ENCODE measurements around the gene PATL1.
"Not testable (repeated sequence)": the region's sequence is repeated elsewhere in the genome, so short reads cannot be mapped to it uniquely, and the experiment has no call there.

PATL1 gene, protein sequence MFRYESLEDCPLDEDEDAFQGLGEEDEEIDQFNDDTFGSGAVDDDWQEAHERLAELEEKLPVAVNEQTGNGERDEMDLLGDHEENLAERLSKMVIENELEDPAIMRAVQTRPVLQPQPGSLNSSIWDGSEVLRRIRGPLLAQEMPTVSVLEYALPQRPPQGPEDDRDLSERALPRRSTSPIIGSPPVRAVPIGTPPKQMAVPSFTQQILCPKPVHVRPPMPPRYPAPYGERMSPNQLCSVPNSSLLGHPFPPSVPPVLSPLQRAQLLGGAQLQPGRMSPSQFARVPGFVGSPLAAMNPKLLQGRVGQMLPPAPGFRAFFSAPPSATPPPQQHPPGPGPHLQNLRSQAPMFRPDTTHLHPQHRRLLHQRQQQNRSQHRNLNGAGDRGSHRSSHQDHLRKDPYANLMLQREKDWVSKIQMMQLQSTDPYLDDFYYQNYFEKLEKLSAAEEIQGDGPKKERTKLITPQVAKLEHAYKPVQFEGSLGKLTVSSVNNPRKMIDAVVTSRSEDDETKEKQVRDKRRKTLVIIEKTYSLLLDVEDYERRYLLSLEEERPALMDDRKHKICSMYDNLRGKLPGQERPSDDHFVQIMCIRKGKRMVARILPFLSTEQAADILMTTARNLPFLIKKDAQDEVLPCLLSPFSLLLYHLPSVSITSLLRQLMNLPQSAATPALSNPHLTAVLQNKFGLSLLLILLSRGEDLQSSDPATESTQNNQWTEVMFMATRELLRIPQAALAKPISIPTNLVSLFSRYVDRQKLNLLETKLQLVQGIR

GRCh38 chr11:59668950-59669610 lies at the start of gene PATL1:
TSS of gene PATL1 (minus strand) at chr11:59669037. CDS start at chr11:59668895, 142 bp downstream.
- peak; percentile 77 for FAIRE-seq

DNA sequence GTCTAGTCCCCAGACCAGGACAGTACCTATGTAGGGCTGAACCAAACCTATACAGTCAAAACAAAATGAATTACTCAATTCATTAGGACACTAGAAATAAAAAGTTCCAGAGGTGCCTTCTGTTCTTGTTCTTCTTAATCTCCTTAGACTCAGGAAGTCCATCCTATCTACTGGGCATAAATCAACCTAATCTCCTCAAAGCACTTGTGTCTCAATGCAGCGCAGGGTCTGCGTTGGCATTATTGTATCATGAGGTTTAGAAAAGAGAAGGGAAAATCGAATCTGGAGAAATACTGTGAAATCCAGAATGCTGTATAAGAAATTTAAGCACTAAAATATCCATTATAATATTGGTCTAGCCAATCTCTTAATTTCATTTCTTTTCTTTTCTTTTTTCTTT lies 47.2 kb upstream of the PATL1 start:
- FAIRE-seq, result no peak

DNA sequence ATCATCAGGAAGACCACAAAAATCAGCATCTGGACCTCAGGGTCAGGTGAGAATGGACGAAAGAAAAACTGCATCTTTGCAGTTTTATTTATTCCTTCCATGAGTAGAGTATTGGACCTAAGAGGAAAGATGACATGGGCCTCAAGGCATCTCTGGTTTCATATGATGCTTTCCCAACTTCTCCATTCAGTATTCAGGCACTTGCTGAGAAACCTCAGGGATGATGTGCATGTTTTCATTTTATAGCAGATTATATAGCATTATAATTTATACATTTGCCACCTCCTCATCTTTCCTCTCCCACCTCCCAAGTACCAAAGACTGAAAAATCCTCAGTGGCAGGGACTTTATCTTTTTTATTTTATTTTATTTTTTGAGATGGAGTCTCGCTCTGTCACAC lies 44.9 kb upstream of the PATL1 start, which contains the start of gene OR10V1:
OR10V1 (minus strand) TSS at position 101 of the 400 bp plus-strand sequence; CDS start at position 101, 0 bp downstream.
- no peak for FAIRE-seq

- no peak for FAIRE-seq
Observed at GRCh38 chr11:59710136-59710847, 41.5 kb upstream of the PATL1 start.

DNA sequence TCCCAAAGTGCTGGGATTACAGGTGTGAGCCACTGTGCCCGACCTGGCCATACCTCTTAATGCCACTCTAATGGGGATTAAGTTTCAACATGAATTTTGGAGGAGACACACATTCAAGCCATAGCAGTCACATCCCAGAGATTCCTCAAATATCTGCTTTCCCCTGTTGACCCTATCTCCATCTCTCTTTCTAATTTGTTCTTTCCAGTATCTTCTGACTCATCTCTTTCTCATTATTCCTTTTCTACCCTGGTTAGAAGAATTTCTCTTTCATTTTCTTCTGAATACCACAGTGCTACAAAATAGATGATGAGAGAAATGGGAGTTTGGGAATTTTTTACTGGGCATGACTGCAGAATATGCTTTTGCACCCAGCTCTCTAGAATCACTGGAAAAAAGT lies 39.7 kb upstream of the PATL1 start:
- no peak for FAIRE-seq

DNA sequence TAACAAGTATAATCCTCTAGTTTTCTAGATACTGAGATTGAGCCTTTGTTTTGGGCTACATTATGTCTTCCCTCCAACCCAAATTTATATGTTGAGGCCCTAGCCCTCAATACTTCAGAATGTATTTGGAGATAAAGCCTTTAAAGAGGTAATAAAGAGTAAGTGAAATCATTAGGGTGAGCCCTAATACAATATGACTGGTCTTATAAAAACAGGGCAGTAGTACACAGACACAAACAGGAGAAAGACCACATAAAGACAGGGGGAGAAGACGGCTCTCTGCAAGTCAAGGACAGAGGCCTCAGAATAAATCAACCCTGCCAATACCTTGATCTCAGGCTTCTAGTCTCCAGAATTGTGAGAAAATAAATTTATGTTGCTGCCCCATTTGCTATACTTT lies 38.5 kb upstream of the PATL1 start:
- no peak for FAIRE-seq

DNA sequence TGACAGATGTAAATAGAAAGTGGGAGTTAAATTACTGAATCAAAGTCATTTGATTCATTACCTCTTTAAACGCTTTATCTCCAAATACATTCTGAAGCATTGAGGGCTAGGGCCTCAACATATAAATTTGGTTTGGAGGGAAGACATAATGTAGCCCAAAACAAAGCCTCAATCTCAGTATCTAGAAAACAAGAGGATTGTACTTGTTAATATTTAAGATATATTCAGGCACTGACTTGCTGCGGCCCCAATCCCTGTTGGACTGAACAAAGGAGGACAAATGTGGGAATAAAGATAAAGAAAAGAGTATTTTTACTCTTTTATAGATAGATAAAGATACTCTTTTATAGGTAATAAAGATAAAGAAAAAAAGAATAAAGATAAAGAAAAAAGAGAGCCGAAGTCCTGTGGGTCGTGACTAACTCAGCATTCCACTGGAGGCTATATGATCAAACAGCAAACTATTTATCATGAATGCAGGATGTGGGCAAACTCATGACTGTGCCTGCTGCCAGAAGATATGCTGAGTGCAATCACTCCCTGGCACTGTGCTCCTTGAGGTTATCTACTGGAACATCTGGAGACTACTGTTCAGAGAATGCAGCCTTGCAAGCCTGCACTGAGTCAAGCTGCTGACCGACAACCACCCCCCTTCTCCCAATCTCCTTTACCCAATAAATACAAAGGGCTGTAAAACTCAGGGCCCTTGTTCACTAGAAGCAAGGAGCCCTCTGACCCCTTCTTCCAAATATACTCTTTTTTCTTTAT lies 37.9 kb upstream of the PATL1 start:
- no peak for FAIRE-seq

GRCh38 chr11:59705294-59705693 lies 36.5 kb upstream of the PATL1 start:
- no peak for FAIRE-seq

DNA sequence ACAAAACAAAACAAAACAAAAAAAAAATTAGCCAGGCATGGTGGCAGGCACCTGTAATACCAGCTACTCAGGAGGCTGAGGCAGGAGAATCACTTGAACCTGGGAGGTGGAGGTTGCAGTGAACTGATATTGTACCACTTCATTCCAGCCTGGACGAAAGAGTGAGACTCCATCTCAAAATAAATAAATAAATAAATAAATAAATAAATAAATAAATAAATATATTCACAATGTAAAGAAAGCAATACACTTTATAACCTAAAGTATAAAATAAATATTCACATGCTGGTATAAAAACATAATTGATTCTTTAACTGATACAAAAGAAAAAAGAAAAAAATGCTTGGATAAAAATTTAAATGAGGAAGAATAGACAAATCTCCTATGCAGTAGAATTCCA lies 34.7 kb upstream of the PATL1 start:
- FAIRE-seq, result not testable (repeated sequence)

GRCh38 chr11:59700157-59700556 lies 31.3 kb upstream of the PATL1 start:
- FAIRE-seq, result not testable (repeated sequence)

- no peak for FAIRE-seq
Observed at GRCh38 chr11:59698506-59698905, 29.7 kb upstream of the PATL1 start.

DNA sequence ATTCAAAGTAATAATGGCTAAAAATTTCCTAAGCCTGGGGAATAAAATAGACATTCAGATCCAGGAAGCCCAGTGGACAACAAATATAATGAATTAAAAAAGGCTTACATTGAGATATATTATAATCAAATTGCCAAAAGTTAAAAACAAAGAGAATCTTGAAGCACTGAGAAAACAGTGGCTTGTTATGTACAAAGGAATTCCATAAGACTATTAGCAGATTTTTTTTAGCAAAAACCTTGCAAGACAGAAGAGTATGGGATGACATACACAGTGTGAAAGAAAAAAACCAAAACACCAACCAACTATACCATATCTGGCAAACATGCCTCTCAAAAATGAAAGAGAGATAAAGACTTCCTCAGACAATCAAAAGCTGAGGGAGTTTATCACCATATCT lies 24.1 kb upstream of the PATL1 start:
- no peak for FAIRE-seq

DNA sequence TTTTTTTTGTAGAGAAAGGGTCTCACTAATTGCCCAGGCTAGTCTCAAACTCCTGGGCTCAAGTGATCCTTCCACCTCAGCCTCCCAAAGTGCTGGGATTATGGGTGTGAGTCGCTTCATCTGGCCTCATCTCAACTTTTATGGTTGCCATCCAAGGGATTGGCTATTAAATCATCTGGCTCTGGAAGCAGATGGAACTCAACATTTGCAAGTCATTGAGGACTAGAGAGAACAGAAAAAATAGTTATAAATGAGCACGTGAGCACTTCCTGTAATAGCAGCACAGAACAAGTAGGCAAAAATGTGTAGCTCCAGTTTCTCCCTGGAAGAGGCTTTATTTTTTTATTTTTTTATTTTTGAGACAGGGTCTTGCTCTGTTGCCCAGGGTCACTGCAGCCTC lies 22.3 kb upstream of the PATL1 start:
- FAIRE-seq, result no peak

DNA sequence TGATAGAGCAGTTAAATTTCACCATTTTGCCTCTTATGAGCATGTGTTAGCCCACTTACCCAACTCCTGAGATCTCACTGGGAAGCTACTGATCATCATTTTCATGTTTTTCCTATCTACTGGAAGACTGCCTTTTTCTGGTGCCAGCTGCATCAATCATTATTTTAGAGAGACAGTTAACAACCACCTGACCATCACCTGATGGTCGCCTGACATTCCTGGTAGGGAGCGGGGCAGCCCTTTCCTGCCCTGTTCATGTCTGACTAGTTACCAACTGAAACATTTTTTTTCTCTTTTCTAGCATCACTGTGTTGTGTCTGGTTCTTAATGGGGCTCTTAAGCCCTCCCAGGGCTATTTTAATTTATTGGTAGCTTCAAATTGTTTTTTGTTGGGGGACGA lies 20.2 kb upstream of the PATL1 start:
- no peak for FAIRE-seq

DNA sequence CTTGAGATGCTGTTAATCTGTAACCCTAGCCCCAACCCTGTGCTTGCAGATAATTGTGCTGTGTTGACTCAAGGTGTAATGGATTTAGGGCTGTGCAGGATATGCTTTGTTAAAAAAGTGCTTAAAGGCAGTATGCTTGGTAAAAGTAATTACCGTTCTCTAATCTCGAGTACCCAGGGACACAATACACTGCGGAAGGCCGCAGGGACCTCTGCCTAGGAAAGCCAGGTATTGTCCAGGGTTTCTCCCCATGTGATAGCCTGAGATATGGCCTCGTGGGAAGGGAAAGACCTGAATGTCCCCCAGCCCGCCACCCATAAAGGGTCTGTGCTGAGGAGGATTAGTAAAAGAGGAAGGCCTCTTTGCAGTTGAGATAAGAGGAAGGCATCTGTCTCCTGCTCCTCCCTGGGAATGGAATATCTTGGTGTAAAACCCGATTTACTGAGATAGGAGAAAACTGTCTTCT lies 12.5 kb upstream of the PATL1 start:
- not testable (repeated sequence) for FAIRE-seq

GRCh38 chr11:59680287-59681154 lies 11.7 kb upstream of the PATL1 start:
- peak; percentile 61 for FAIRE-seq

DNA sequence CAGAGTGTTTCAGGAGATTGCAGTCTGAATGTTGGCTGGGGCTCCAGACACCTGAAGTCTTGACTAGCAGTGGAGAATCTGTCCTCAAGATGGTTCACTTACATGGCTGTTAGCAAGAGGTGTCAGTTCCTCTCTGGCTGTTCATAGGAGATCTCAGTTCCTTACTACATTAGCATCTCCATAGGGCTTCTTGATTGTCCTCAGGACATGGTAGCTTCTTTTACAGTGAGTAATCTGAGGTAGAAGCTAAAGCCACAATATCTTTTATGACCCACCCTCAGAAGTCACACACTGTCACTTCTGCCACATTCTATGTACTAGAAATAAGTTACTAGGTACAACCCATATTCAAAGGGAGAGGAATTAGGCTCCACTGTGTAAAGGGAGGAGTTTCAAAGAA lies 10.5 kb upstream of the PATL1 start:
- no peak for FAIRE-seq

- no peak for FAIRE-seq
Observed at GRCh38 chr11:59678813-59679165, 10.0 kb upstream of the PATL1 start.

DNA sequence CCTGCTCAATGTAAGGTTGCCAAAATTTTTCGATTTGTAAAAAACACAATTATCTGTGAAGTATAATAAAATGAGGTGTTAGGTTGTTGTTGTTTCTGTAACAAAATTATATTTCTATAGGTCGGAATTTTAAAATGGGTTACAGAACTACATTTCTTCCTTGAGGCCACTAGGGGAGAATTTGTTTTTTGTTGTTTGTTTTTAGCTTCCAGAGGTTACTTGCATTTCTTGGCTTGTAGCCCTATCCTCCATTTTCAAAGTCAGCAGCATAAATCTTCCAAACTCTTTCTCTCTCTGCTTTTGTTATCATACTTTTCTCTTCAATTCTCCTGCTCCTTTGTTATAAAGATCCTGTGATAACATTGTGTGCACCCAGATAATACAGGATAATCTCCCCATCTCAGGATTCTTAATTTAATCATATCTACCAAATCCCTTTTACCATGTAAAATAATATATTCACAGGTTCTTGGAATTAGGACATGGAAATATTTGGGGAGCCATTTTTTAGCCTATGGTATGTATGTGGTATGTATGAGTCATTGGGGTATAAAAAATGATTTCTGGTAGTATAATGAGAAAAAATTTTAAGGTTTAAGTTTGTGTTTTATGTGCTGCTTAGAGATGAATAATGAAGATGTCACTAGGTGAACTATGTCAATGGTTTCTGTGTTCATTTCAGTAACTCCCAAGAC lies 9.4 kb upstream of the PATL1 start:
- no peak for FAIRE-seq

GRCh38 chr11:59676205-59676604 lies 7.4 kb upstream of the PATL1 start:
- no peak for FAIRE-seq

All from TTC549 (cell line).